ENCODE measurements around the gene GDF10.

DNA sequence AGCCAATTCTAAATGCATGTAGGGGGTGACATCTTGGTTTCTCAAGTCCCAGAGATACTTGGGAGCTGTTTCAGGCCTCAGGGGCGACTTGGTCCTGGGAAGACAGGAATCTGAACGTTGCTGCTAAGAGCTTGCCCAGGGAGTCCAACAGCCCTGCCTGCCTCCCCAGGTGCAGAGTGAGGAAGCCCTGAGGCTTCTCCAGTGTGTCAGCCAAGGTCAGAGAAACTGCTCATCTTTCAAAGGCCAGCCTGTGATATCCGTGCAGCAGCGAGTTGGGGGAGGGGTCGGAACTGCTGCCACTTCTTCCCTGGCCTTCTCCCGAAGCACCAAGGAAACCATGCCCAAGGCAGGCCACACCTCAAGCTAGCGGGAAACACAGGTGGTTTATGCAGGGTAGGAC, 32.0 kb downstream of the GDF10 start:
- TF ChIP-seq, protein P1, sequence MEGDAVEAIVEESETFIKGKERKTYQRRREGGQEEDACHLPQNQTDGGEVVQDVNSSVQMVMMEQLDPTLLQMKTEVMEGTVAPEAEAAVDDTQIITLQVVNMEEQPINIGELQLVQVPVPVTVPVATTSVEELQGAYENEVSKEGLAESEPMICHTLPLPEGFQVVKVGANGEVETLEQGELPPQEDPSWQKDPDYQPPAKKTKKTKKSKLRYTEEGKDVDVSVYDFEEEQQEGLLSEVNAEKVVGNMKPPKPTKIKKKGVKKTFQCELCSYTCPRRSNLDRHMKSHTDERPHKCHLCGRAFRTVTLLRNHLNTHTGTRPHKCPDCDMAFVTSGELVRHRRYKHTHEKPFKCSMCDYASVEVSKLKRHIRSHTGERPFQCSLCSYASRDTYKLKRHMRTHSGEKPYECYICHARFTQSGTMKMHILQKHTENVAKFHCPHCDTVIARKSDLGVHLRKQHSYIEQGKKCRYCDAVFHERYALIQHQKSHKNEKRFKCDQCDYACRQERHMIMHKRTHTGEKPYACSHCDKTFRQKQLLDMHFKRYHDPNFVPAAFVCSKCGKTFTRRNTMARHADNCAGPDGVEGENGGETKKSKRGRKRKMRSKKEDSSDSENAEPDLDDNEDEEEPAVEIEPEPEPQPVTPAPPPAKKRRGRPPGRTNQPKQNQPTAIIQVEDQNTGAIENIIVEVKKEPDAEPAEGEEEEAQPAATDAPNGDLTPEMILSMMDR (IDR thresholded peaks at IDR 0.05; ENCODE audit: poor library complexity): no peak
- no peak for TF ChIP-seq EZH2 (IDR thresholded peaks at IDR 0.05; ENCODE audit: borderline replicate concordance)
